Panc1 (cell line): Measurements from ENCODE around the gene IL2RA. TPM values are rescaled to one million over a fixed set of nuclear protein-coding genes. Genes with fewer than 3 reads are reported as not detected.

ENCODE experiments used
- ATAC-seq: fragments of 200-7000 bp; cut with Tn5 transposase; 2 replicates; pipeline ENCODE4 v1.9.1; 2020; ENCODE audit warnings: mild to moderate bottlenecking, moderate library complexity
- BruUV-seq: library from RNA; stranded (reverse); fragments of 400-500 nt; replicated peaks from 2 replicates; lab custom pipeline; 2021; lab: Mats Ljungman, UMichigan
- CTCF ChIA-PET: fragments of 300-600 bp; sonication (Branson Sonifier 250); formaldehyde crosslinking; loops from one replicate; lab custom pipeline; 2022; ENCODE audit warnings: antibody characterized with exemption; lab: Charles Lee
- POLR2A ChIA-PET: fragments of 300-600 bp; sonication (Branson Sonifier 250); formaldehyde crosslinking; loops from one replicate; lab custom pipeline; 2022; ENCODE audit warnings: antibody characterized with exemption; lab: Charles Lee
- DNase-seq: peaks from one replicate; pipeline ENCODE4 v3.0.0-alpha.2; 2010; ENCODE audit warnings: low read depth, low spot score
- H3K27ac ChIP-seq: 2 replicates; pipeline ENCODE4 v1.5.1; 2011; ENCODE audit warnings: mild to moderate bottlenecking, low read length, inconsistent platforms
- H3K27me3 ChIP-seq: fragments of 200-500 bp; sonication (Bioruptor generic); 2 replicates; pipeline ENCODE4 v1.6.0; 2014; ENCODE audit warnings: low read length, inconsistent platforms; ENCODE audit not compliant: control insufficient read depth, insufficient read depth
- H3K36me3 ChIP-seq: fragments of 200-500 bp; sonication (Bioruptor generic); 2 replicates; pipeline ENCODE4 v1.5.1; 2014; ENCODE audit warnings: inconsistent platforms, mild to moderate bottlenecking, low read length, moderate library complexity; ENCODE audit not compliant: control insufficient read depth, insufficient read depth
- H3K4me1 ChIP-seq: 2 replicates; pipeline ENCODE4 v1.5.1; 2011; ENCODE audit warnings: inconsistent platforms, mild to moderate bottlenecking, low read length, moderate library complexity; ENCODE audit not compliant: control insufficient read depth, insufficient read depth
- H3K4me3 ChIP-seq, 2 experiments: 2 replicates each; pipeline ENCODE4 v1.5.1; 2011 to 2012; ENCODE audit warnings: low read depth in 2 of 2, low read length in 2 of 2, mild to moderate bottlenecking in 2 of 2, inconsistent platforms in 1 of 2, moderate library complexity in 1 of 2
- H3K9me3 ChIP-seq: fragments of 200-500 bp; sonication (Bioruptor generic); 2 replicates; pipeline ENCODE4 v1.5.1; 2014; ENCODE audit warnings: low read depth, mild to moderate bottlenecking, inconsistent platforms, low read length, moderate library complexity; ENCODE audit not compliant: control insufficient read depth, insufficient read depth
- POLR2AphosphoS5 ChIP-seq: IDR thresholded peaks from 2 replicates; pipeline ENCODE4 v1.6.1; 2012; ENCODE audit warnings: mild to moderate bottlenecking, low read depth, low read length, moderate library complexity
- REST ChIP-seq, 2 experiments: IDR thresholded peaks; 2 replicates each; pipeline ENCODE4 v1.6.1; 2011 to 2012; ENCODE audit warnings: low read depth in 2 of 2, control low read depth in 1 of 2, low read length in 1 of 2, mild to moderate bottlenecking in 1 of 2, moderate library complexity in 1 of 2; ENCODE audit not compliant: insufficient read depth in 1 of 2
- SIN3A ChIP-seq: IDR thresholded peaks from 2 replicates; pipeline ENCODE4 v1.6.1; 2012; ENCODE audit warnings: low read depth, mild to moderate bottlenecking, low read length, moderate library complexity, borderline replicate concordance; ENCODE audit not compliant: insufficient read depth
- TCF7L2 ChIP-seq: IDR thresholded peaks from 2 replicates; pipeline ENCODE4 v1.6.1; 2011; ENCODE audit warnings: mild to moderate bottlenecking, low read depth, low read length, inconsistent platforms
- in situ Hi-C: cut with HindIII; loops from 2 replicates; pipeline ENCODE4 v1.10.0; 2016; ENCODE audit warnings: low sequenced_read_pairs, low pct_unique_long_range_greater_than_20kb
- intact Hi-C: fragments of 100-400 bp; cut with micrococcal nuclease; formaldehyde crosslinking; loops from one replicate; pipeline ENCODE4 v1.10.0; 2022; ENCODE audit not compliant: unreplicated experiment
- total RNA-seq: library from RNA; stranded (reverse); gene quantifications from one replicate; pipeline ENCODE4 v1.2.1, GENCODE V29; 2021; ENCODE audit not compliant: unreplicated experiment
- TF ChIP-seq, protein P1 (sequence below): fragments of 450-650 bp; IDR thresholded peaks from 2 replicates; pipeline ENCODE4 v1.5.1; 2017; ENCODE audit warnings: mild to moderate bottlenecking

Gene IL2RA
- total RNA-seq, 1 experiment from 2014 or later: 0.33 TPM

DNA sequence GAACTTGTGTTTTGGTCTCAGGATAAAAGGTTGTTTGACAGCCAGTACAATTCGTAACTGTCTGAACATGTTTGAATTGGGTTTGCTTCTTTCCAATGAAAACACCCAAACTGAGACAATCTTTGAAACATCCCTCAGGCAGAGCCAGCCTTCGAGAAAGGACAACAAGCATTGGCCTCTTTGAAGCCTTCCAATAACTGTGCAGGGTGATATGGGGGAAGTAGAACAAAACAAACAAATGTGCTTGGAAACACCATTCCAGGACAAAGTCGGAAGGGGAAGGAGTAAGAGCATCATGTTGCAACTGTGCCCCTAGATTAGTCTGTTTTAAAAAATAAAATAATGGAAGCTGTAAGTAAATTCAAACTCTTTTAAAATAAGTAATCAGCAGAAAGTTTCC lies 39.5 kb downstream of the IL2RA start:
- no peaks in the 10 kb centered on the region for H3K27me3 ChIP-seq
- no TSS peak for BruUV-seq

DNA sequence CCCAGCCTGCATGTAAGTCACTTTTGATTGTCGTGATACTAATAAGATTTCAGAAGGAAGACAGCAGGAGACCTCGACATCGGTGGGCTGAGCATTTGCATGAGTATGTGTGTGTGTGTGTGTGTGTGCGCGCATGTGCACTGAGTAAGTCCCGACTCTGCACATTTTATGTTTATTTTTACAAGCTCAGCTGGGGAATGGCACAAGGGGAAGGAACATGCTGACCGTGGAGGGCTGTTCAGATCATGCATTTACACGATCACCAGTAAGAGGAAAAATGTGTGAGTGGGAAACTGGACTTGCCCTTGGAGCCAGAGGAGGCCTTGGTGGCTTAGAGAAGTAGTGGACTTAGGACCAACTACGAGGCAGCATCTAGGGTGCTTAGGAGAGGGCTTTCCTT lies 41.3 kb downstream of the IL2RA start:
- in situ Hi-C loops: no loop called here
- CTCF ChIA-PET: no interaction called here
- ATAC-seq: no peak

More for the DNA sequence above, 39.5 kb downstream of the IL2RA start:
- CTCF ChIA-PET: no interaction called here
- H3K27ac ChIP-seq: no peak overlapping the region
- POLR2A ChIA-PET: interaction anchor here (0.5 kb wide), 1 partner anchor 122 kb away, joined by 3 read pairs; no protein-coding TSS in a partner anchor
- H3K9me3 ChIP-seq: no peaks in the 10 kb centered on the region
- TF ChIP-seq, protein P1, sequence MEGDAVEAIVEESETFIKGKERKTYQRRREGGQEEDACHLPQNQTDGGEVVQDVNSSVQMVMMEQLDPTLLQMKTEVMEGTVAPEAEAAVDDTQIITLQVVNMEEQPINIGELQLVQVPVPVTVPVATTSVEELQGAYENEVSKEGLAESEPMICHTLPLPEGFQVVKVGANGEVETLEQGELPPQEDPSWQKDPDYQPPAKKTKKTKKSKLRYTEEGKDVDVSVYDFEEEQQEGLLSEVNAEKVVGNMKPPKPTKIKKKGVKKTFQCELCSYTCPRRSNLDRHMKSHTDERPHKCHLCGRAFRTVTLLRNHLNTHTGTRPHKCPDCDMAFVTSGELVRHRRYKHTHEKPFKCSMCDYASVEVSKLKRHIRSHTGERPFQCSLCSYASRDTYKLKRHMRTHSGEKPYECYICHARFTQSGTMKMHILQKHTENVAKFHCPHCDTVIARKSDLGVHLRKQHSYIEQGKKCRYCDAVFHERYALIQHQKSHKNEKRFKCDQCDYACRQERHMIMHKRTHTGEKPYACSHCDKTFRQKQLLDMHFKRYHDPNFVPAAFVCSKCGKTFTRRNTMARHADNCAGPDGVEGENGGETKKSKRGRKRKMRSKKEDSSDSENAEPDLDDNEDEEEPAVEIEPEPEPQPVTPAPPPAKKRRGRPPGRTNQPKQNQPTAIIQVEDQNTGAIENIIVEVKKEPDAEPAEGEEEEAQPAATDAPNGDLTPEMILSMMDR: no peak
- TF ChIP-seq POLR2AphosphoS5 (no peak), TCF7L2 (no peak), SIN3A (no peak), REST (IDR thresholded peaks at IDR 0.05; ENCODE audit: insufficient read depth in 1 of 2, low read depth in 2 of 2, low read length in 1 of 2) (no peak)
- no peaks in the 10 kb centered on the region for H3K4me1 ChIP-seq
- H3K4me3 ChIP-seq: no peak overlapping the region
- in situ Hi-C loops (no loop called here), intact Hi-C loops (no loop called here)
- no peaks in the 10 kb centered on the region for H3K36me3 ChIP-seq
- no peak for ATAC-seq
- no peak for DNase-seq

More for the DNA sequence above, 41.3 kb downstream of the IL2RA start:
- no TSS peak for BruUV-seq
- TF ChIP-seq REST (IDR thresholded peaks at IDR 0.05; ENCODE audit: insufficient read depth in 1 of 2, low read depth in 2 of 2, low read length in 1 of 2) (no peak), POLR2AphosphoS5 (no peak), TCF7L2 (no peak), SIN3A (no peak)
- TF ChIP-seq, protein P1: no peak
- Histone ChIP-seq H3K4me1 (no peaks in the 10 kb centered on the region), H3K27me3 (no peaks in the 10 kb centered on the region), H3K9me3 (no peaks in the 10 kb centered on the region), H3K36me3 (no peaks in the 10 kb centered on the region), H3K4me3 (no peak overlapping the region), H3K27ac (no peak overlapping the region)
- POLR2A ChIA-PET: no interaction called here
- no peak for DNase-seq
- intact Hi-C loops: no loop called here
